ENCODE results near the gene RASA3. TPM values are rescaled to one million over a fixed set of nuclear protein-coding genes. Genes with fewer than 3 reads are reported as not detected.

Gene RASA3
- total RNA-seq, 1 experiment from 2014 or later = 18.6 TPM

DNA sequence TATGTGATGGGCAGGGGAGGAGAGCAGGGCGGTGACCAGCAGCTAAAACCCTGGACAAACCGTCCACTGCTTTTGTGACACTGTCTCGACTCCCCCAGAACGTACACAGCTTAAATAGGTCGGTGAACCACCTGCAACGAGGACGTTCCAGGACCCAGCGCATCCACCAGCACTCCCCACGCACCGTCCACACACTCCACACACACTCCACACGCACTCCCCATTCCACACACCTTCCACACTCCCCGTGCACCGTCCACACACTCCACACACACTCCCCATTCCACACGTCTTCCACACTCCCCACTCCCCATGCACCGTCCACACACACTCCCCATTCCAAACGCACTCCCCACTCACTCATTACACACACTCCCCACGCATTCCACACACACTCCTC is 120.3 kb downstream of the RASA3 start:
- intact Hi-C loops (cut with micrococcal nuclease) = no loop called here
- CTCF ChIA-PET = no interaction called here

More for the DNA sequence above, 120.3 kb downstream of the RASA3 start:
- no peaks in the 10 kb centered on the region for H3K9me2 ChIP-seq (ENCODE audit: insufficient read depth)
- no peak overlapping the region for H2AFZ ChIP-seq (ENCODE audit: low read depth, low read length, poor library complexity, severe bottlenecking)
- H3K36me3 ChIP-seq (ENCODE audit: control insufficient read depth in 1 of 2, insufficient read depth in 2 of 2, low read length in 2 of 2) = no peaks in the 10 kb centered on the region
- no TSS peak for BruUV-seq (replicated peaks)
- ATAC-seq (no peak), DNase-seq (ENCODE audit: low read depth, low spot score) (no peak)
- no peak overlapping the region for H3K4me3 ChIP-seq (replicated peaks in 1 of 2; ENCODE audit: low read depth in 1 of 2, low read length in 2 of 2)
- H3K9me3 ChIP-seq (ENCODE audit: control insufficient read depth in 1 of 2, insufficient read depth in 1 of 2, low read depth in 1 of 2, low read length in 2 of 2) = no peaks in the 10 kb centered on the region
- H3K9ac ChIP-seq (ENCODE audit: low read length) = no peak overlapping the region
- POLR2A ChIA-PET = no interaction called here
- H4K20me1 ChIP-seq (ENCODE audit: insufficient read depth) = no peaks in the 10 kb centered on the region
- no peak for TF ChIP-seq MAX (IDR thresholded peaks at IDR 0.05)
- no peak for TF ChIP-seq SP1 (IDR thresholded peaks at IDR 0.05; ENCODE audit: low read depth)
- TF ChIP-seq CTCF (IDR thresholded peaks at IDR 0.05 in 2 of 3, conservative IDR thresholded peaks at IDR 0.05 in 1 of 3; ENCODE audit: borderline replicate concordance in 1 of 3, insufficient read depth in 1 of 3, low read depth in 2 of 3, low read length in 2 of 3) = no peak
- no peak for TF ChIP-seq CEBPB (IDR thresholded peaks at IDR 0.05; ENCODE audit: low read depth)
- TF ChIP-seq SRF (IDR thresholded peaks at IDR 0.05; ENCODE audit: low read depth) = no peak
- TF ChIP-seq EZH2 (IDR thresholded peaks at IDR 0.05) = no peak
- TF ChIP-seq JUND (IDR thresholded peaks at IDR 0.05) = no peak
- no peak for TF ChIP-seq ZNF274 (IDR thresholded peaks at IDR 0.05; ENCODE audit: low read depth, low read length)
- TF ChIP-seq FOSL1 (IDR thresholded peaks at IDR 0.05; ENCODE audit: low read depth) = no peak
- no peak for TF ChIP-seq YY1 (IDR thresholded peaks at IDR 0.05; ENCODE audit: extremely low read depth, insufficient replicate concordance, low read depth, low read length)
- no peak for TF ChIP-seq EGR1 (IDR thresholded peaks at IDR 0.05; ENCODE audit: low read depth)
- no peak for TF ChIP-seq TCF7L2 (IDR thresholded peaks at IDR 0.05; ENCODE audit: borderline replicate concordance, extremely low read depth, insufficient read depth, insufficient read length)
- TF ChIP-seq SIN3A (IDR thresholded peaks at IDR 0.05; ENCODE audit: low read depth) = no peak
- no peak for TF ChIP-seq ZBTB33 (IDR thresholded peaks at IDR 0.05; ENCODE audit: extremely low read depth, insufficient replicate concordance, low read length)
- TF ChIP-seq CBX3 (IDR thresholded peaks at IDR 0.05; ENCODE audit: low read depth) = no peak
- no peak for TF ChIP-seq POLR2A (IDR thresholded peaks at IDR 0.05; ENCODE audit: borderline replicate concordance, extremely low read depth, insufficient read depth, insufficient read length)
- no peak for TF ChIP-seq EZH2phosphoT487 (IDR thresholded peaks at IDR 0.05; ENCODE audit: borderline replicate concordance)
- no peak for TF ChIP-seq ZFX (IDR thresholded peaks at IDR 0.05)
- no peak for TF ChIP-seq ATF3 (IDR thresholded peaks at IDR 0.05)
- no peak for TF ChIP-seq POLR2AphosphoS5 (IDR thresholded peaks at IDR 0.05; ENCODE audit: low read depth, low read length)
- H3K27ac ChIP-seq (ENCODE audit: low read depth, low read length) = no peak overlapping the region
- RAD21 ChIA-PET (ENCODE audit: low non-redundant PET in 1 of 2, low total read pairs in 2 of 2, uncharacterized antibody in 2 of 2, unreplicated experiment in 2 of 2) = no interaction called here
- H3K79me2 ChIP-seq (ENCODE audit: insufficient read depth, low read length) = no peaks in the 10 kb centered on the region
- no peak overlapping the region for H3K4me2 ChIP-seq (ENCODE audit: low read length)
- no peaks in the 10 kb centered on the region for H3K4me1 ChIP-seq (ENCODE audit: control insufficient read depth in 1 of 2, insufficient read depth in 2 of 2, low read length in 2 of 2)
- no peaks in the 10 kb centered on the region for H3K27me3 ChIP-seq (ENCODE audit: insufficient read depth, low read length)

All from HCT116 (cell line).